Activated naive CD4-positive, alpha-beta T cell treated with anti-CD3 and anti-CD28 coated beads for 36 hours (primary cell): Measurements from ENCODE around the gene RRP36. TPM values are rescaled to one million over a fixed set of nuclear protein-coding genes. Genes with fewer than 3 reads are reported as not detected.

Experiments
- CTCF ChIA-PET: fragments of 350-600 bp; sonication (Branson Sonifier 250); formaldehyde crosslinking; loops from one replicate; lab custom pipeline; 2021; ENCODE audit warnings: antibody characterized with exemption; lab: Charles Lee
- DNase-seq: peaks from one replicate; pipeline ENCODE4 v3.0.0-alpha.2; 2020
- H3K27ac Mint-ChIP-seq: one replicate; pipeline ENCODE4 v1.8.0; 2021; ENCODE audit warnings: mild to moderate bottlenecking, mixed read lengths
- H3K27me3 Mint-ChIP-seq: one replicate; pipeline ENCODE4 v1.8.0; 2021; ENCODE audit warnings: low read depth, mixed read lengths
- H3K36me3 Mint-ChIP-seq: one replicate; pipeline ENCODE4 v1.8.0; 2021; ENCODE audit warnings: low read depth, mixed read lengths
- H3K4me1 Mint-ChIP-seq: one replicate; pipeline ENCODE4 v1.8.0; 2021; ENCODE audit warnings: low read depth, mixed read lengths
- H3K4me3 Mint-ChIP-seq: one replicate; pipeline ENCODE4 v1.8.0; 2021; ENCODE audit warnings: mild to moderate bottlenecking, moderate library complexity, mixed read lengths
- H3K9me3 Mint-ChIP-seq: one replicate; pipeline ENCODE4 v1.8.0; 2021; ENCODE audit warnings: mixed read lengths
- intact Hi-C: fragments of 100-400 bp; cut with micrococcal nuclease; formaldehyde crosslinking; loops from one replicate; pipeline ENCODE4 v1.15.1; 2023
- total RNA-seq, 2 experiments: library from RNA; stranded (reverse); gene quantifications; one replicate each; pipeline ENCODE4 v1.2.3, GENCODE V29; 2021

The RRP36 gene
- total RNA-seq, 2 experiments from 2014 or later: 31.0 to 32.7 TPM

DNA sequence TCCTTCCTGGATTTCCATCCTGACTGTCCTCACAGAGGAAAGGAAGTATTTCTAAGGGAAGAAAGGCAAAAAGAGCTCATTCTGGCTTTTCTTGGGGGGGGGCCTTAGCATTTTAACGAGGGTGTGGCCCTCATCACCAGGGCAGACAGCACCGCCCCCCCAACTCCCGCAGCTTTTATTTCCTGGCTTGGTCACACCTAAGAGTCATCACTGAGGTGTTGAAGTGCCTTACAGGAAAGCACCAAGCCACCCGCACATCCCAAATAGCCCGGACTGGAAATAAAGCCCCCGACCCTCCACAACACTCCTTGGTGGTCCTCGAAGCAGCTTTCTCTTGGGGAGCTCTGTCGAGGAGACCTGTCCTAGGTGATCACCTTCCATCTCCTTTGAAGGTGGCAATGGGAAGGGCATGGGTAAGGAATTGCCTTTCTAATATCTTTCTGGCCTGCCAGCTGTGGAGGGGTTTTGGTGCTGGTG lies 55.9 kb downstream of the RRP36 start:
- no peak overlapping the region for H3K27ac Mint-ChIP-seq
- CTCF ChIA-PET: interaction anchor here (0.5 to 2.9 kb wide), 3 partner anchors 25 to 175 kb away, joined by 3 to 16 read pairs (median 4); no protein-coding TSS in a partner anchor
- H3K9me3 Mint-ChIP-seq: no peaks in the 10 kb centered on the region
- no peak for DNase-seq
- peaks cover 7% of the 10 kb centered on the region for H3K4me1 Mint-ChIP-seq
- no peaks in the 10 kb centered on the region for H3K36me3 Mint-ChIP-seq
- H3K27me3 Mint-ChIP-seq: peaks cover 14% of the 10 kb centered on the region
- H3K4me3 Mint-ChIP-seq: peak overlapping the region; percentile 65
- intact Hi-C loops: loop anchor here (10.0 kb wide), 1 partner anchor 427 kb away; no protein-coding TSS in a partner anchor

GRCh38 chr6:43077981-43078511 lies 56.6 kb downstream of the RRP36 start:
- H3K27me3 Mint-ChIP-seq: peaks cover 14% of the 10 kb centered on the region
- H3K4me3 Mint-ChIP-seq: no peak overlapping the region
- no peak overlapping the region for H3K27ac Mint-ChIP-seq
- H3K36me3 Mint-ChIP-seq: no peaks in the 10 kb centered on the region
- H3K4me1 Mint-ChIP-seq: peaks cover 7% of the 10 kb centered on the region
- DNase-seq: no peak
- H3K9me3 Mint-ChIP-seq: no peaks in the 10 kb centered on the region
- CTCF ChIA-PET: interaction anchor here (2.9 kb wide), 1 partner anchor 65 kb away, joined by 16 read pairs; no protein-coding TSS in a partner anchor
- intact Hi-C loops: loop anchor here (10.0 kb wide), 1 partner anchor 427 kb away; no protein-coding TSS in a partner anchor

GRCh38 chr6:43078691-43079090 lies 57.3 kb downstream of the RRP36 start:
- Mint-ChIP-seq H3K27ac (no peak overlapping the region), H3K9me3 (no peaks in the 10 kb centered on the region), H3K4me3 (no peak overlapping the region), H3K4me1 (peaks cover 7% of the 10 kb centered on the region), H3K27me3 (peaks cover 14% of the 10 kb centered on the region), H3K36me3 (no peaks in the 10 kb centered on the region)
- intact Hi-C loops: loop anchor here (10.0 kb wide), 1 partner anchor 426 kb away; no protein-coding TSS in a partner anchor
- DNase-seq: no peak
- CTCF ChIA-PET: no interaction called here

Other genes starting within 250 kb of the RRP36 start
- 1 to 10 TPM; 7.8 to 7.9 TPM for gene BICRAL, start 239.6 kb upstream of the RRP36 start, total RNA-seq
- gene RPL7L1, start 142.0 kb upstream of the RRP36 start, total RNA-seq: 100 to 1,000 TPM in 1 of 2 experiments, 10 to 100 TPM in 1; 99.0 to 101 TPM
- not detected for gene PTCRA, start 105.6 kb upstream of the RRP36 start, total RNA-seq
- gene CNPY3, start 92.1 kb upstream of the RRP36 start, total RNA-seq: 10 to 100 TPM; 37.6 to 41.0 TPM
- not detected for gene GNMT, start 60.9 kb upstream of the RRP36 start, total RNA-seq
- 10 to 100 TPM; 17.1 to 18.2 TPM for gene PEX6, start 42.4 kb upstream of the RRP36 start, total RNA-seq
- gene PPP2R5D, start 37.1 kb upstream of the RRP36 start, total RNA-seq: 10 to 100 TPM; 52.4 to 54.4 TPM
- gene MEA1, start 7.7 kb upstream of the RRP36 start, total RNA-seq: 10 to 100 TPM; 80.6 to 85.1 TPM
- 10 to 100 TPM; 58.6 to 58.9 TPM for gene KLHDC3, start 7.4 kb upstream of the RRP36 start, total RNA-seq
- 10 to 100 TPM; 21.9 to 22.1 TPM for gene CUL7, start 32.2 kb downstream of the RRP36 start, total RNA-seq
- gene MRPL2, start 37.8 kb downstream of the RRP36 start, total RNA-seq: 10 to 100 TPM; 87.7 to 95.1 TPM
- gene KLC4, start 38.0 kb downstream of the RRP36 start, total RNA-seq: 10 to 100 TPM; 12.0 to 12.3 TPM
- 1 to 10 TPM; 2.0 to 2.2 TPM for gene PTK7, start 54.7 kb downstream of the RRP36 start, total RNA-seq
- gene SRF, start 149.6 kb downstream of the RRP36 start, total RNA-seq: 10 to 100 TPM; 27.8 to 28.2 TPM
- gene CUL9, start 160.6 kb downstream of the RRP36 start, total RNA-seq: 10 to 100 TPM; 43.1 to 49.3 TPM
- gene DNPH1, start 207.9 kb downstream of the RRP36 start, total RNA-seq: 10 to 100 TPM; 59.7 to 59.8 TPM
- under 1 TPM in 1 of 2 experiments, not detected in 1; 0.02 TPM for gene TTBK1, start 221.9 kb downstream of the RRP36 start, total RNA-seq